ENCODE data around the gene RPL3.
A peak's percentile ranks its signal among the peaks of the same experiment; 100 is the strongest.
"Not testable (repeated sequence)": the region's sequence is repeated elsewhere in the genome, so short reads cannot be mapped to it uniquely, and the experiment has no call there.

RPL3 gene

DNA sequence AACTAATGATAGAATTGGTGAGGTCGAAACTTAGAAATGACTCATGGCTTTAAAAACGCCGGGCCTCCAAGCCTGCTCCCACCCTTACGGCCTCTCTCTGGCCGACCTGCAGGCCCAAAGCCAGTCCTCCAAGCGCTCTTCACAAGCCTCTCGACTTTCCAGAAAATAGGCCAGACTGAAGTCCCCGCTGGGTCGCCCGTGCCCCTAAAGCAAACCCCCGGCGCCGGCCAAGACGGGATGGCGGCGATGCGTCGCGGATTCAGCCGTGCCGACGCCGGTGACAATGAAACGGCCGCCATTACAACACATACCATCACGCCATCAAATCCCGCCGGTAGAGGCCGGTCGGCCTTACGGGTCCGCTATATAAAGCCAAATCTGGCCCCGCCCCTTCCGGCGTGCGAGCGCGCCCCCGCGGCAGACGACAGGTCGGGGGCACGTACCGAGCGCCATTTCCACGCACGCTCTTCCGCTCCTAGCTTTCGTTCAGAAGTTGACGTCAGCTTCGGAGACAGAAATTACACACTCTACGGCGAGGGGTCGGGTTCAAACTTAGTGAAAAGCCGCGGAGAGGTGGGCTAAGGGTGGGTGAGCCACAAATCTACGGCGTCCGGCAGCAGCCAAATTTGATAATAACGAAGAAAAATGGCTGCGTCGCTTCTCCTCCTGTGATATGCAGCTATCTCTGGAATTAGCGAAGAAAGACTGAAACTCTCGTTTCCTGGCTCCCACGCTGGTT lies at the start of gene RPL3:
RPL3 (minus strand) TSS at position 340 of the 739 bp plus-strand sequence; CDS start at position 314, 26 bp downstream.
- Mint-ChIP-seq H3K27me3 (no peaks in the 10 kb centered on the region), H3K4me1 (peaks cover 33% of the 10 kb centered on the region), H3K36me3 (peaks cover 38% of the 10 kb centered on the region), H3K9me3 (no peaks in the 10 kb centered on the region), H3K4me3 (peak within 1 kb of the TSS; percentile 100), H3K27ac (peak within 1 kb of the TSS; percentile 100)

DNA sequence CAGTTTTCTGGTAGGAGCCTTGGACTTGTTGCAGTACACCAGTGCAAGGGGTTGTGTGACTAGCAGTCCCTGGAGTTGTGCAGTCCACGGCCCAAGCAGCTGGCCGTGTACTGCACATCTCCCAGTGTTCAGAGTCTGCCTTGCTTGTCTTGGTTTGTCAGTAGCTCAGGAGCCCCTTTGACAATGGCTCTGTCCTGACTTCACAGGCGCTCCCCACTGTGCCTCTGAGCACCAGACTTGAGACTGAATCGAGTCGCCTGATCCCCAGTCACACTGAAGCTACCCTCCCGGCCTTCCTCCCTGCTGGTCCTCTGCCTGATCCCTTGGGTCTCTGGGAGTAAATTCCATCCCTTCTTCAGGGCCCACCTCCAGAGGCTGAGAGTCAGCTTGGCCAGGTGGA lies 49.8 kb upstream of the RPL3 start:
- Mint-ChIP-seq H3K27me3 (no peaks in the 10 kb centered on the region), H3K27ac (no peak overlapping the region), H3K4me1 (no peaks in the 10 kb centered on the region), H3K36me3 (no peaks in the 10 kb centered on the region), H3K9me3 (no peaks in the 10 kb centered on the region), H3K4me3 (no peak overlapping the region)

DNA sequence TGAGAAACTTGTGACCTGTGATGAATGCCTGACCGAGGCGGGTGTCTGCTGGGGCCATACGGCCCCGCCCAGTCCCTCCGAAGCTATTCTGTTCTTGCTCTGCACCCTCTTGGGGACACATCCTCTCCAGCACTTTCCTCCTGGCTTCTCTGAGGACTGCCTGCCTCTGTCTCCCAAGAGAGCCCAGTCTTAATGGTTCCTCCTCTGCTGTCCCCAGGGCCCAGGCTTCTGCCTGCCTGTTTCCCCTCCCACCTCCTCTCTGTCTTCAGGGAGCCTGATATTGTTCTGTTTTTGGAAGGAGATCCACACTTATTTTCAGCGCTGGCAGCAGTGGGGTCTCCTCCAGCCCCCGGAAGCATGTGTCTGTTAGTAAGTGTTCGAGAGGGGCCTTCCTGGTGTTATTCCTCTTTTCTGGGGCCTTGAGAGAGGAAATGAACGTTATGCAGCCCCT lies 49.1 kb upstream of the RPL3 start:
- no peaks in the 10 kb centered on the region for H3K27me3 Mint-ChIP-seq
- H3K27ac Mint-ChIP-seq, result no peak overlapping the region
- no peak overlapping the region for H3K4me3 Mint-ChIP-seq
- no peaks in the 10 kb centered on the region for H3K4me1 Mint-ChIP-seq
- no peaks in the 10 kb centered on the region for H3K36me3 Mint-ChIP-seq
- no peaks in the 10 kb centered on the region for H3K9me3 Mint-ChIP-seq

DNA sequence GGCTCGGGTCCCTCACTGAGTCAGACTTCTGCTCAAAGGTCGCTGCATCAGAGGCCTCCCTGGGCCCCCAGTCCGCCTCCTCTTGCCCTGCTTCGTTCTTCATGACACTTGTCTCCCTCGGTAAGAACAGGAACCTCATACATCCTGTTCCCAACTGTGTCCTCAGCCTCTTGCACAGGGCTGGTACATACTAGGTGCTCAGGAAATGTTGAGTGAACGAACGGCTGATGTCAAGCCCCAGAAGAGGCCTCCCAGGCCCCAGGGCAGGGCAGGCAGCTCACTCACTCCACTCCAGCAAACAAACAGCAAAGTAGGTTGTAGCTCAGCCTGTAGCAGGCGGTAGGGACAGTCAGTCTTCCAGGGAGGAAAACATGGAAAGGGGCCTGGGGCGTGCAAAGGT lies 47.6 kb upstream of the RPL3 start:
- H3K9me3 Mint-ChIP-seq, result no peaks in the 10 kb centered on the region
- no peaks in the 10 kb centered on the region for H3K4me1 Mint-ChIP-seq
- H3K27ac Mint-ChIP-seq, result no peak overlapping the region
- no peak overlapping the region for H3K4me3 Mint-ChIP-seq
- H3K27me3 Mint-ChIP-seq, result no peaks in the 10 kb centered on the region
- H3K36me3 Mint-ChIP-seq, result no peaks in the 10 kb centered on the region

DNA sequence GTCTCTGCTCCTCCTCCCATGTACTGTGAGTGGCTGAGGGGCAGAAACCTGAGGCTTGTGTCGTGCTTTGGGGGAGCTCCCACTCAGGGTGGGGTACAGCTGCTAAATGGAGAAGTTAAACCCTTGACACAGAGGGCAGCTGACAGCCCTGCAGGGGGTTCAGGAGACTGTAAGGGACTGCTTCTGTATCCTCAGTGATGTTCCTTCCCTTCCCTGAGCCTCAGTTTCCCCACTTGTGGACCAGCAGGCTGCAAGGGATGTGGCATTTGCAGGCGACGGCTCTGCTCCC lies 46.0 kb upstream of the RPL3 start:
- Mint-ChIP-seq H3K36me3 (no peaks in the 10 kb centered on the region), H3K27ac (no peak overlapping the region), H3K27me3 (no peaks in the 10 kb centered on the region), H3K4me1 (no peaks in the 10 kb centered on the region), H3K4me3 (no peak overlapping the region), H3K9me3 (no peaks in the 10 kb centered on the region)

DNA sequence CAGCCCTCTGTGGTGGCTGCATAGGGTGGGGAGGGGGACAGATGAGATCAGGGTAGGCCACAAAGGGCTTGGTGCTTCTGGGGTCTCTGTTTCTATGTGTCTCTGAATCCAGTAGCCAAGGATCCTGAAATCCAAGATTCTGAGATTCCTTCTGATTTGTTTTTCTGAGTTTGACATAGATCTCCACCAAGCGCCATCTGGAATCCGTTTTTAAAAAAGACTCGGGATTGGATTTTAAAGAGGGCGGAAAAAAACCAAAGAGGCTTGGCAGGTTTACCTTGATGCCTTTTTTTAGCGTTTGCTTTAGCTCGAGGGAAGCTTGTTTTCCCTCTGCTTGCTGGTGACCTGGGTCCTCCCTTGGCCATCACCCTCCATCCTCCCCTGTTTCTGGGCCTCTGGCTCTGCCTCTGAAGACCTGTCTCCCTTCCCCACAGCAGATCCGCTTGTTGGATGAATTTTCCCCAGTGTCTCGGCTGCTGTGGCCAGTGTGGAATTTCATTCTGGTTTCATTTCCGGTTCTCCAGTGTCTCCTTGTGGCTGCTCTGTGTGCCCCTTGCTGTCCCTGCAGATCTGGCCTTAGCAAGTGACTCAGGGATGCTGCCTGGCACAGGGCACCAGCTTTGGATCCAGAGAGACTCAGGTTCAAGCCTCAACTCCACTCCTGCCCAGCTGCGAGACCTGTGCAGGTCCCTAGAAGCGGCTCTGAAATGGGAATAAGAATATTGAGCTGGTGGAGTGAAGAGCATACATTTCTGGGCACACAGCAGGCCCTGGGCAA lies 45.5 kb upstream of the RPL3 start:
- Mint-ChIP-seq H3K9me3 (no peaks in the 10 kb centered on the region), H3K27me3 (no peaks in the 10 kb centered on the region), H3K4me3 (no peak overlapping the region), H3K4me1 (no peaks in the 10 kb centered on the region), H3K27ac (no peak overlapping the region), H3K36me3 (no peaks in the 10 kb centered on the region)

DNA sequence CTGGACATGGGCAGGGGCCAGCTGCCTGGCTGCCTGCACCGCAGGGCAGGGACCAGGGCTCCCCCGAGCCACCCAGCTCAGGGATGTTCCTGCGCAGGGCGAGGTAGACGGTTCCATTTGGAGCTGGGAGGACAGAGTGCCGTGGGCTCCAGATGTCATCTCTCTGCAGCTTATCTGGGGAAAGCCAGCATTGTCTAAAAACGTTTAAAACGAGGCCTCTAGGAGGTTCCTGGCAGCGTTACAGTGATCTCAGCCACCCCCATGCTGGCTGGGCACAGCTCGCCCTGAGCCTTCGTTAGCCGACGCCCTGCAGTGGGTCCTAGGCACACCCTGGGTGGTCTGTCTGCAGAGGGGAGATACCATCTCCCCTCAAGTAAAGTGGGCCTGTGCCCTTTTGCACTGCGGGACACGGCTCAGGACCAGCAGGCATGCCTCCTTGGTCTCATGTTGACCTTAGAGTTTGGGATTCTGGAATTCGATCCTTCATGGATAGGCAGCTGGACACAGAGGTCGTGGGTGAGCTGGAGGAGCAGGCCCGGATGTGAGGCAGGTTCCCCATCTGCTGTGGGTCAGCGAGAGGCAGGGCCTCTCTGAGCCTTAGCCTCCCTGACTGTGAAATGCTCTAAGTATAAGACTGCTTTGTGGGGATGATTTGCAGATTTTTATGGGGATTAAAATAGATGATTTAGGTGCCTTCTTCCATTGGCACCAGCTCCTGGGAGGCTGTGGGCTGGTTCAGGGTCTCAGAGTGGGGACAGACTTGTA lies 44.5 kb upstream of the RPL3 start:
- Mint-ChIP-seq H3K27ac (no peak overlapping the region), H3K9me3 (no peaks in the 10 kb centered on the region), H3K4me3 (no peak overlapping the region), H3K36me3 (no peaks in the 10 kb centered on the region), H3K4me1 (no peaks in the 10 kb centered on the region), H3K27me3 (no peaks in the 10 kb centered on the region)

DNA sequence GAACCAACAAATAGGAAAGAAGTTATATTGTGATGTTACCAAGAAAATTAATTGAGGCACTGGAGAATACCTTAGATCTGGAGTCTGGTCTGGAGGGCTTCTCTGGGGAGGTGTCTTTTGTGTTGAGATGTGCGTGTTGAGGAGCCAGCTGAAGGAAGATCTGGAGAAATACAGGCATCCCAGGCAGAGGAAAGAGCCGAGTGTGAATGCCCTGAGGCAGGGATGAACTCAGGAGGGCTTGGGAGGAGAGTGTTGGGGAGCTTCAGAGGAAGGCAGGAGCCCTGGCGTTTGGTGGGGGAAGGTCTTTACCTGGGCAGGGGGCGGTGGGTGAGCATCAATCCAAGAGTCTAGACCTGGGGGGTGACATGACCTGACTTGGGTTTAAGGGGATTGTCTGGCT lies 43.5 kb upstream of the RPL3 start:
- Mint-ChIP-seq H3K4me1 (no peaks in the 10 kb centered on the region), H3K9me3 (no peaks in the 10 kb centered on the region), H3K27me3 (no peaks in the 10 kb centered on the region), H3K36me3 (no peaks in the 10 kb centered on the region), H3K27ac (peak overlapping the region; percentile 66), H3K4me3 (no peak overlapping the region)

DNA sequence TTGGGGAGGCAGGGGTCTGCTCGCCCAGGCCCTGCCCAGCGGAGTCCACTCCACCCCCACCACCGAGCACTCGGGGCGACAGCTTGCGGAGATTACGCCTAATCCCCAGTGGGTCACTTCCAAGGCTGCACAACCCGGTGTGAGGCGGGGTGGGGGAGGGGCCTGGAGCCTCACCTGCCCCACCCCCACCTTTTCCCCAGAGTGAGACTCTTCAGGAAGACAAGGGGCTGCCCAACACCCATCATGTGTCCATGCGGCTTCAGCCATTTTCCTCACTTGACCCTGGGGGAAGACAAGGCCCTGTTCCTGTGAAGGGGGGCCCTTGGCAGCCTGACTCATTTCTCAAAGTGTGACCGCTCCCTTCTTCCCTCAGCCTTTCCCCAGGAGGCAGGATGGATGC lies 42.8 kb upstream of the RPL3 start:
- Mint-ChIP-seq H3K4me3 (no peak overlapping the region), H3K27ac (no peak overlapping the region), H3K9me3 (no peaks in the 10 kb centered on the region), H3K36me3 (no peaks in the 10 kb centered on the region), H3K27me3 (no peaks in the 10 kb centered on the region), H3K4me1 (no peaks in the 10 kb centered on the region)

DNA sequence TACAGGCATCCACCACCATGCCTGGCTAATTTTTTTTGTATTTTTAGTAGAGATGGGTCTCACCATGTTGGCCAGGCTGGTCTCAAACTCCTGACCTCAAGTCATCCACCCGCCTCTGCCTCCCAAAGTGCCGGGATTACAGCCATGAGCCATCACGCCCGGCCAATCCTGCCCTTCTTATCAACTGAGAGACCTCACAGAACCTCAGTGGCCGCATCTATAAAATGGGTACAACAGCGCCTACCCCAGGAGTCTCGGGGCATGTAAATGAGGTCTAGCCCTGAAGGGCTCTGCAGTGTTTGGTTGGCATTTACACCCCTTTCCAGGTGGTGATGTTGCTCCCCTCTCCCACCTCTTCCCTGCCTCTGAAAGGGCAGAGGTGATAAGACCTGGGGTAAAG lies 42.1 kb upstream of the RPL3 start:
- no peaks in the 10 kb centered on the region for H3K36me3 Mint-ChIP-seq
- no peaks in the 10 kb centered on the region for H3K9me3 Mint-ChIP-seq
- H3K4me3 Mint-ChIP-seq, result no peak overlapping the region
- no peaks in the 10 kb centered on the region for H3K27me3 Mint-ChIP-seq
- no peaks in the 10 kb centered on the region for H3K4me1 Mint-ChIP-seq
- H3K27ac Mint-ChIP-seq, result no peak overlapping the region

DNA sequence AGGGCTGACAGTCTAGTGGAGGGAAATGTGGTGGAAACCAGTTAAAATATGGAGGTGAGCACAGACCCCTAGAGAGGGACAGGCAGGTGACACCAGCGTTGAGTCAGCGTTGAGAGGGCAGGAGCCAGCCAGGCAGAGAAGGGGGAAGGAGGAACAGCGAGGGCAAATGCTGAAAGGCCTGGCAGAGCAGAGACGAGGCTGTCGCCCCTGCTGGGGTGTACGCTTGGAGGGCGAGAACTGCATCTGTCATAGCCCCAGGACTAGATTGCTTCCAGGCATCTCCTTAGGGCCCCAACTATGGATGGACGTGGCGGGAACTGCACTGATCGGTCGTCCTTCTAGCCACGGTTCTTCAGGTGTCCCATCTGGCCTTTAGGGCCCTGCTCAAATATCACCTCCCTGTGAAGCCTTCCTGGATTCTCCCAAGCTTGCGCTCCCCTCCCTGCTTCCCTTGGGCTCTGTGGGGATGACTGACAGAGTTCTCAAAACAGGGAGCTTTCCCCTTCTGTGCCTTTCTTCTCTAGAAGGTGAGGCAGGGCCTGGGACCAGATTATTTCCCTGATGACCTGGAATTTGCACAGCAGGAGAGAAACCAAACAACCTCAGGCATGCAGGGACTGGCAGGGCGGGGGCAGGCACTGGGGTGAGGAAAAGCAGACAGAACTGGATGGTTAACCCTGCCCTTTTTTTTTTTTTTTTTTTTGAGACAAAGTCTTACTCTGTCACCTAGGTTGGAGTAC lies 41.4 kb upstream of the RPL3 start:
- H3K4me1 Mint-ChIP-seq, result no peaks in the 10 kb centered on the region
- no peaks in the 10 kb centered on the region for H3K9me3 Mint-ChIP-seq
- H3K27ac Mint-ChIP-seq, result no peak overlapping the region
- H3K4me3 Mint-ChIP-seq, result no peak overlapping the region
- H3K36me3 Mint-ChIP-seq, result no peaks in the 10 kb centered on the region
- H3K27me3 Mint-ChIP-seq, result no peaks in the 10 kb centered on the region

DNA sequence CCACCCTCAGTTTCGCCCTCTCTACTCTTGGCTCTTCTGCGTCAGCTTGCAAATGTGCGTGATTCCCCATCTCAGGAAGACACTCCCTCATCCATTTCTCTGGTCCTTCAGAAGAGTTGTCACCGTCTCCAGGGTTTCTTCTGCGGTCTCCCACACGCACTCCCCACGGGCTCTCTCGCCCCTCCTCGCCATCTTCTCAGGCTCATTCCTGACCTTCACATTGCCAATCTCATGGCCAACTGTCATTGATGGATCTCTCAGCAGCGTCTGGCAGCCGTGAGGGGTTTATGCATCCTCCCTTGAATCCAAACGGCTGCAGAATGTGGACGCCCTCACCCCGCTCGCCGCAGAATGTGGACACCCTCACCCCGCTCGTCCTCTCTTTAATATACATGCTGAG lies 40.8 kb upstream of the RPL3 start:
- Mint-ChIP-seq H3K36me3 (no peaks in the 10 kb centered on the region), H3K9me3 (no peaks in the 10 kb centered on the region), H3K27me3 (no peaks in the 10 kb centered on the region), H3K27ac (no peak overlapping the region), H3K4me3 (no peak overlapping the region), H3K4me1 (no peaks in the 10 kb centered on the region)

DNA sequence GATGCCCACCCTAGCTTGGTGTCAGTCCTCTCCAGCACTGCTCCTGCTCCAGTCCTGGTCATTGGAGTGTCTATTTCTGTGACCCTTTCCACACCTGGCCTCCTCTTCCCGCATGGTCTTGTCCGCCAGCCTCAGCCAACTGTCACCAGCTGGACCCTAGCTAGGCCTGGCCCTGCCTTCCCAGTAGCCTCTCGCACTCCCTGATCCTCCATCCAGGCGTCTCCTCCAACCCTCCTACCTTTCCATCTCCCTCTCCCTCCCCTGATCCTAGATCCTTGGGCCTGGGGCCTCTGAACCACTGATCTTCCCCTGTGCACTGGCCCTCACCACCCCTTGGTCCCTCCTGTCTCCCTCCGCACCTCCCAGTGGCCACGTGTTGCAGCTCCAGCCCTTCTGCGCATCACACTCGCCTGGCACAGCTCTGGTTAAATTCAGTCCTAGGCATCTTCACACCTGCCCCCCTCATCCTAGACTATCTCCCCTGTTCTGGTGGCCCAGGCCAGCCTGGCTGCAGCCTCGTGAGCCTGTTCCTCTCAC lies 40.3 kb upstream of the RPL3 start:
- no peak overlapping the region for H3K27ac Mint-ChIP-seq

DNA sequence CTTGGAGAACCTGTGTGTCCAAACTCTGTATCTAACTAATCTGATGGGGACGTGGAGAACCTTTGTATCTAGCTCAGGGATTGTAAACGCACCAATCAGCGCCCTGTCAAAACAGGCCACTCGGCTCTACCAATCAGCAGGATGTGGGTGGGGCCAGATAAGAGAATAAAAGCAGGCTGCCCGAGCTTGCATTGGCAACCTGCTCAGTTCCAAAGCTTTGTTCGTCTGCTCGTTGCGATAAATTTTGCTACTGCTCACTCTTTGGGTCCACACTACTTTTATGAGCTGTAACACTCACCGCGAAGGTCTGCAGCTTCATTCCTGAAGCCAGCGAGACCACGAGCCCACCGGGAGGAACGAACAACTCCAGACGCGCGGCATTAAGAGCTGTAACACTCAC lies 38.8 kb upstream of the RPL3 start:
- not testable (repeated sequence) for H3K36me3 Mint-ChIP-seq, H3K9me3 Mint-ChIP-seq

More for the DNA sequence above, 40.3 kb upstream of the RPL3 start:
- Mint-ChIP-seq H3K4me3 (no peak overlapping the region), H3K4me1 (no peaks in the 10 kb centered on the region), H3K36me3 (no peaks in the 10 kb centered on the region), H3K27me3 (no peaks in the 10 kb centered on the region), H3K9me3 (no peaks in the 10 kb centered on the region)

More for the DNA sequence above, 38.8 kb upstream of the RPL3 start:
- not testable (repeated sequence) for H3K27ac Mint-ChIP-seq, H3K4me1 Mint-ChIP-seq, H3K27me3 Mint-ChIP-seq, H3K4me3 Mint-ChIP-seq
